ENCODE data around the gene LMNA. TPM values are rescaled to one million over a fixed set of nuclear protein-coding genes. Genes with fewer than 3 reads are reported as not detected.

LMNA gene
- polyA plus RNA-seq, 1 of the 3 experiments (the other 2 are of a cell fraction) = 983 TPM

GRCh38 chr1:156072251-156072650 lies 42.3 kb upstream of the LMNA start:
- 88% methylated on average over 5 of the region's 6 CpGs for WGBS (ENCODE audit: low lambda C conversion rate)
- Histone ChIP-seq H3K9me2 (no peaks in the 10 kb centered on the region), H3K27ac (ENCODE audit: low read depth in 2 of 2, low read length in 1 of 2) (no peak overlapping the region; a peak in 1 of 4 replicates), H3K4me1 (ENCODE audit: control insufficient read depth in 1 of 2, insufficient read depth in 2 of 2, low read depth in 1 of 2, low read length in 1 of 2) (peaks cover 0 to 36% of the 10 kb centered on the region in 2 experiments; a peak in 2 of 4 replicates), H3K9ac (no peak overlapping the region), H4K20me1 (ENCODE audit: insufficient read depth) (peaks cover 46% of the 10 kb centered on the region), H3K27me3 (ENCODE audit: insufficient read depth) (no peaks in the 10 kb centered on the region), H3K4me2 (no peak overlapping the region), H2AFZ (ENCODE audit: low read depth) (no peak overlapping the region), H3K9me3 (no peaks in the 10 kb centered on the region), H3K4me3 (ENCODE audit: low read depth in 2 of 2, low read length in 1 of 2) (no peak overlapping the region), H3K79me2 (ENCODE audit: insufficient read depth) (peaks cover 32% of the 10 kb centered on the region), H3K36me3 (replicated peaks in 1 of 2; ENCODE audit: control insufficient read depth in 1 of 2, insufficient read depth in 2 of 2, low read length in 1 of 2) (peaks cover 6 to 46% of the 10 kb centered on the region in 2 experiments), H3F3A (replicated peaks; ENCODE audit: insufficient read depth) (peaks cover 33% of the 10 kb centered on the region)
- TF ChIP-seq REST (IDR thresholded peaks at IDR 0.05; ENCODE audit: low read depth, low read length) (no peak), TAF1 (IDR thresholded peaks at IDR 0.05; ENCODE audit: borderline replicate concordance, low read depth, low read length) (no peak)
- ChIA-PET POLR2A (interaction anchor here (1.1 to 2.1 kb wide), 2 partner anchors 9 to 10 kb away, joined by 3 to 7 read pairs; partner anchors contain the start of gene MEX3A), CTCF (no interaction called here)
- no peak for DNase-seq

GRCh38 chr1:156073110-156073687 lies 41.3 kb upstream of the LMNA start:
- Histone ChIP-seq H3K27ac (ENCODE audit: low read depth in 2 of 2, low read length in 1 of 2) (no peak overlapping the region), H3K9me2 (no peaks in the 10 kb centered on the region), H3K4me1 (ENCODE audit: control insufficient read depth in 1 of 2, insufficient read depth in 2 of 2, low read depth in 1 of 2, low read length in 1 of 2) (peaks cover 0 to 39% of the 10 kb centered on the region in 2 experiments; a peak in 2 of 4 replicates), H3K27me3 (ENCODE audit: insufficient read depth) (no peaks in the 10 kb centered on the region), H3F3A (replicated peaks; ENCODE audit: insufficient read depth) (peaks cover 31% of the 10 kb centered on the region), H2AFZ (ENCODE audit: low read depth) (no peak overlapping the region), H3K9ac (no peak overlapping the region), H3K79me2 (ENCODE audit: insufficient read depth) (peaks cover 41% of the 10 kb centered on the region), H3K36me3 (replicated peaks in 1 of 2; ENCODE audit: control insufficient read depth in 1 of 2, insufficient read depth in 2 of 2, low read length in 1 of 2) (peaks cover 6 to 56% of the 10 kb centered on the region in 2 experiments), H3K4me2 (no peak overlapping the region), H3K4me3 (ENCODE audit: low read depth in 2 of 2, low read length in 1 of 2) (no peak overlapping the region), H3K9me3 (no peaks in the 10 kb centered on the region), H4K20me1 (ENCODE audit: insufficient read depth) (peaks cover 56% of the 10 kb centered on the region)
- DNase-seq = no peak
- ChIA-PET CTCF (interaction anchor here (0.8 to 1.2 kb wide), 3 partner anchors 20 to 57 kb away, joined by 3 read pairs; no protein-coding TSS in a partner anchor), POLR2A (interaction anchor here (2.1 kb wide), 1 partner anchor 9 kb away, joined by 7 read pairs; the partner anchor contains the start of gene MEX3A)
- 14% methylated on average over 1 of the region's 1 CpG for WGBS (ENCODE audit: low lambda C conversion rate)
- no peak for TF ChIP-seq GATA2 (CRISPR knock-in tag; IDR thresholded peaks at IDR 0.05)
- no peak for TF ChIP-seq PBX3 (IDR thresholded peaks at IDR 0.05)
- TF ChIP-seq ZBTB33 (IDR thresholded peaks at IDR 0.05; ENCODE audit: borderline replicate concordance, low read depth) = no peak
- no peak for TF ChIP-seq CHD2 (IDR thresholded peaks at IDR 0.05; ENCODE audit: low read length, partially characterized antibody)
- no peak for TF ChIP-seq EZH2phosphoT487 (IDR thresholded peaks at IDR 0.05; ENCODE audit: borderline replicate concordance, low read depth)
- TF ChIP-seq RCOR1 (IDR thresholded peaks at IDR 0.05; ENCODE audit: low read length) = no peak
- no peak for TF ChIP-seq FOXJ3 (CRISPR knock-in tag; IDR thresholded peaks at IDR 0.05)
- TF ChIP-seq USF1 (IDR thresholded peaks at IDR 0.05; ENCODE audit: borderline replicate concordance, low read depth) = no peak
- TF ChIP-seq FOSL2 (IDR thresholded peaks at IDR 0.05; ENCODE audit: borderline replicate concordance, low read depth) = no peak
- TF ChIP-seq EP300 (IDR thresholded peaks at IDR 0.05; ENCODE audit: borderline replicate concordance in 1 of 2, low read depth in 1 of 2, low read length in 1 of 2) = no peak
- no peak for TF ChIP-seq USF2 (IDR thresholded peaks at IDR 0.05; ENCODE audit: borderline replicate concordance, low read depth, low read length)
- TF ChIP-seq CTCF (IDR thresholded peaks at IDR 0.05) = no peak

Measured in SK-N-SH (cell line).